WTC11 (cell line): ENCODE results near the gene NSMCE3. TPM values are rescaled to one million over a fixed set of nuclear protein-coding genes. Genes with fewer than 3 reads are reported as not detected.

Source experiments
- ATAC-seq: fragments of 200-7000 bp; cut with Tn5 transposase; 2 replicates; pipeline ENCODE4 v1.10.0; 2021; ENCODE audit warnings: mild to moderate bottlenecking, moderate library complexity
- CTCF ChIA-PET: fragments of 300-600 bp; sonication (Branson Sonifier 250); formaldehyde crosslinking; loops from one replicate; lab custom pipeline; 2021; ENCODE audit warnings: antibody characterized with exemption; lab: Charles Lee
- POLR2A ChIA-PET: fragments of 350-600 bp; sonication (Branson Sonifier 250); formaldehyde crosslinking; loops from one replicate; lab custom pipeline; 2021; ENCODE audit warnings: antibody characterized with exemption; lab: Charles Lee
- DNase-seq: peaks from one replicate; pipeline ENCODE4 v3.0.0; 2021; ENCODE audit warnings: low spot score
- H3K27ac Mint-ChIP-seq: 2 replicates; pipeline ENCODE4 v1.8.0; 2021; ENCODE audit warnings: mixed read lengths
- H3K27me3 Mint-ChIP-seq: 2 replicates; pipeline ENCODE4 v1.8.0; 2021; ENCODE audit warnings: low read depth, mild to moderate bottlenecking, moderate library complexity, mixed read lengths
- H3K36me3 Mint-ChIP-seq: 2 replicates; pipeline ENCODE4 v1.8.0; 2021; ENCODE audit warnings: mixed read lengths
- H3K4me1 Mint-ChIP-seq: 2 replicates; pipeline ENCODE4 v1.8.0; 2022; ENCODE audit warnings: mixed read lengths
- H3K4me3 Mint-ChIP-seq: 2 replicates; pipeline ENCODE4 v1.8.0; 2021; ENCODE audit warnings: mild to moderate bottlenecking, moderate library complexity, mixed read lengths
- H3K9me3 Mint-ChIP-seq: 2 replicates; pipeline ENCODE4 v1.8.0; 2021; ENCODE audit warnings: mixed read lengths
- ATF3 ChIP-seq: sonication (generic); formaldehyde crosslinking; conservative IDR thresholded peaks from 2 replicates; pipeline ENCODE4 v1.8.1; 2022; ENCODE audit warnings: mild to moderate bottlenecking, missing genetic modification reagents
- E2F5 ChIP-seq: sonication (generic); formaldehyde crosslinking; IDR thresholded peaks from 2 replicates; pipeline ENCODE4 v1.8.1; 2022; ENCODE audit warnings: mild to moderate bottlenecking, moderate library complexity, missing genetic modification reagents
- ETV6 ChIP-seq: sonication (generic); formaldehyde crosslinking; IDR thresholded peaks from 2 replicates; pipeline ENCODE4 v1.8.1; 2022; ENCODE audit warnings: mild to moderate bottlenecking, missing genetic modification reagents
- FOXK1 ChIP-seq: sonication (generic); formaldehyde crosslinking; IDR thresholded peaks from 2 replicates; pipeline ENCODE4 v1.8.0; 2022; ENCODE audit warnings: mild to moderate bottlenecking, moderate library complexity, missing genetic modification reagents
- MYBL2 ChIP-seq: sonication (generic); formaldehyde crosslinking; IDR thresholded peaks from 2 replicates; pipeline ENCODE4 v1.8.1; 2023; ENCODE audit warnings: mild to moderate bottlenecking, moderate library complexity, missing genetic modification reagents
- NFE2L1 ChIP-seq: sonication (generic); formaldehyde crosslinking; IDR thresholded peaks from 2 replicates; pipeline ENCODE4 v1.8.1; 2023; ENCODE audit warnings: missing genetic modification reagents
- NFYB ChIP-seq: sonication (generic); formaldehyde crosslinking; conservative IDR thresholded peaks from 2 replicates; pipeline ENCODE4 v1.8.0; 2022; ENCODE audit warnings: low read depth, missing genetic modification reagents
- OVOL2 ChIP-seq: fragments of 250-450 bp; sonication (Bioruptor Pico); IDR thresholded peaks from 2 replicates; pipeline ENCODE4 v1.9.0; 2021; ENCODE audit warnings: mild to moderate bottlenecking, borderline replicate concordance
- RELA ChIP-seq: sonication (generic); formaldehyde crosslinking; IDR thresholded peaks from 2 replicates; pipeline ENCODE4 v1.8.1; 2022; ENCODE audit warnings: missing genetic modification reagents, mild to moderate bottlenecking, borderline replicate concordance
- RORB ChIP-seq: fragments of 250-450 bp; sonication (Bioruptor Pico); IDR thresholded peaks from 2 replicates; pipeline ENCODE4 v1.9.0; 2021; ENCODE audit warnings: mild to moderate bottlenecking
- SMAD3 ChIP-seq: sonication (generic); formaldehyde crosslinking; IDR thresholded peaks from 2 replicates; pipeline ENCODE4 v1.8.0; 2022; ENCODE audit warnings: missing genetic modification reagents, mild to moderate bottlenecking, borderline replicate concordance
- STAT6 ChIP-seq: sonication (generic); formaldehyde crosslinking; conservative IDR thresholded peaks from 2 replicates; pipeline ENCODE4 v1.8.1; 2023; ENCODE audit warnings: mild to moderate bottlenecking, low read depth, missing genetic modification reagents, moderate library complexity
- ZBTB21 ChIP-seq: sonication (generic); formaldehyde crosslinking; IDR thresholded peaks from 2 replicates; pipeline ENCODE4 v1.8.1; 2023; ENCODE audit warnings: mild to moderate bottlenecking, missing genetic modification reagents, borderline replicate concordance
- ZMAT4 ChIP-seq: fragments of 250-450 bp; sonication (Bioruptor Pico); IDR thresholded peaks from 2 replicates; pipeline ENCODE4 v1.9.0; 2021; ENCODE audit warnings: mild to moderate bottlenecking
- ZNF232 ChIP-seq: sonication (generic); formaldehyde crosslinking; IDR thresholded peaks from 2 replicates; pipeline ENCODE4 v1.8.0; 2022; ENCODE audit warnings: mild to moderate bottlenecking, missing genetic modification reagents
- ZNF263 ChIP-seq: sonication (generic); formaldehyde crosslinking; IDR thresholded peaks from 2 replicates; pipeline ENCODE4 v1.8.1; 2022; ENCODE audit warnings: low read depth, mild to moderate bottlenecking, moderate library complexity, missing genetic modification reagents
- ZNF425 ChIP-seq: fragments of 250-450 bp; sonication (Bioruptor Pico); conservative IDR thresholded peaks from 2 replicates; pipeline ENCODE4 v1.9.0; 2021; ENCODE audit warnings: mild to moderate bottlenecking
- ZNF532 ChIP-seq: fragments of 250-450 bp; sonication (Bioruptor Pico); IDR thresholded peaks from 2 replicates; pipeline ENCODE4 v1.9.0; 2021; ENCODE audit warnings: mild to moderate bottlenecking, borderline replicate concordance
- total RNA-seq: library from RNA; stranded (reverse); gene quantifications from 3 replicates; pipeline ENCODE4 v1.2.3, GENCODE V29; 2021

Gene NSMCE3
- total RNA-seq, 1 experiment from 2014 or later: 6.6 TPM

GRCh38 chr15:29244123-29244522 is 25.5 kb downstream of the NSMCE3 start:
- no peak for ATAC-seq
- no peaks in the 10 kb centered on the region for H3K27me3 Mint-ChIP-seq
- TF ChIP-seq ZNF232 (CRISPR knock-in tag) (no peak), ZNF263 (CRISPR knock-in tag) (no peak), ZNF532 (CRISPR knock-in tag) (no peak), ZNF425 (CRISPR knock-in tag) (no peak), MYBL2 (CRISPR knock-in tag) (no peak), ZBTB21 (CRISPR knock-in tag) (no peak), NFE2L1 (CRISPR knock-in tag) (no peak), OVOL2 (CRISPR knock-in tag) (no peak), ZMAT4 (CRISPR knock-in tag) (no peak), RORB (no peak), FOXK1 (CRISPR knock-in tag) (no peak), NFYB (CRISPR knock-in tag) (no peak), SMAD3 (CRISPR knock-in tag) (no peak), STAT6 (CRISPR knock-in tag) (no peak), ETV6 (no peak), E2F5 (CRISPR knock-in tag) (no peak), RELA (no peak), ATF3 (no peak)
- TF ChIP-seq, all 79 proteins: peak for 0
- Mint-ChIP-seq H3K4me3 (no peak overlapping the region), H3K27ac (no peak overlapping the region), H3K9me3 (no peaks in the 10 kb centered on the region), H3K4me1 (peaks cover 19% of the 10 kb centered on the region), H3K36me3 (no peaks in the 10 kb centered on the region)
- CTCF ChIA-PET: interaction anchor here (1.0 kb wide), 1 partner anchor 118 kb away, joined by 3 read pairs; no protein-coding TSS in a partner anchor
- POLR2A ChIA-PET: no interaction called here
- DNase-seq: no peak
